ENCODE measurements around the gene SLC39A11.
A peak's percentile ranks its signal among the peaks of the same experiment; 100 is the strongest.

SLC39A11 gene

DNA sequence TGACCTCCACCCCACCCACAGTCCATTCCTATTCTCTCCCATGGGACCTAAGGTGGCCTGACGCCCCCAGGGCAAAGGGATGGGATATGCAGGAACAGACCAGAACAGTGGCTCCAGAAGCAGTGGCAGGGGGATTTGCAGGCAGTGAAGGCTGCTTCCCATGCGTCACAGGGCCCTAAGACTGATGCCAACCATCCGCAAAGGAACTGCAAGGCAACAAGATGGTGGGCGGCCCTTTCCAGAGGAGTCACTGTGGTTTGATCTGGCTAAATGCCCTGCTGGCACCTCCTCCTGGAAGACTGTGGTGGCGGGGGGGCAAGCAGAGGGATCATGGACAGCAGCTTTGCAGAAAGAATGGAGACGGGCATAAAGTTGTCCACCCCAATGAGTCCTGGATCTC, 4.4 kb upstream of the SLC39A11 start:
- Histone ChIP-seq H3K4me1 (ENCODE audit: control insufficient read depth in 2 of 2, insufficient read depth in 2 of 2, low read length in 2 of 2) (peaks cover 6 to 8% of the 10 kb centered on the region in 2 donors), H3K9ac (ENCODE audit: low read depth in 1 of 2, low read length in 2 of 2) (no peak overlapping the region), H3K4me3 (ENCODE audit: low read length in 2 of 2) (no peak overlapping the region), H3K9me3 (ENCODE audit: control insufficient read depth in 2 of 2, low read length in 2 of 2) (no peaks in the 10 kb centered on the region), H3K36me3 (ENCODE audit: control insufficient read depth in 2 of 2, insufficient read depth in 2 of 2, low read length in 2 of 2) (no peaks in the 10 kb centered on the region), H3K27ac (ENCODE audit: low read depth in 2 of 2, low read length in 2 of 2) (no peak overlapping the region), H3K27me3 (ENCODE audit: control insufficient read depth in 2 of 2, insufficient read depth in 2 of 2, low read length in 2 of 2) (peaks cover 3 to 5% of the 10 kb centered on the region in 2 donors)

DNA sequence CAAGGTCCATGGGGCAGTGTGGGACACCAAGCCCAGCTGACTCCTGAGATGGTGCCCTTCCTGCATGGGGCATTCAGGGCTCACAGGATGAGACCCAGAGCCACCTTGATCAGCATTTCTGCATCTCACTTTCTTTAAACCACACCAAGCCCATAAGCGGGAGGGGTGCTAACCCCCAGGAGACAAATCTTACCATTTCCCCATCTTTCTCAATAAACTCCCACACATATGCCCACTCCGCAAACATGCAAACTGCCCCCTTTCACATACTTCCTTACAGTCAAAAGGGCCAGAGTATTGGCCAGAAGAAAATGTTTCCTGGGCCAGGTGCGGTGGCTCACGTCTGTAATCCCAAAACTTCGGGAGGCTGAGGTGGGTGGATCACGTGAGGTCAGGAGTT, 3.7 kb upstream of the SLC39A11 start:
- Histone ChIP-seq H3K9ac (ENCODE audit: low read depth in 1 of 2, low read length in 2 of 2) (no peak overlapping the region), H3K4me1 (ENCODE audit: control insufficient read depth in 2 of 2, insufficient read depth in 2 of 2, low read length in 2 of 2) (peaks cover 10 to 13% of the 10 kb centered on the region in 2 donors), H3K9me3 (ENCODE audit: control insufficient read depth in 2 of 2, low read length in 2 of 2) (no peaks in the 10 kb centered on the region), H3K27me3 (ENCODE audit: control insufficient read depth in 2 of 2, insufficient read depth in 2 of 2, low read length in 2 of 2) (peaks cover 3 to 5% of the 10 kb centered on the region in 2 donors), H3K27ac (ENCODE audit: low read depth in 2 of 2, low read length in 2 of 2) (no peak overlapping the region), H3K36me3 (ENCODE audit: control insufficient read depth in 2 of 2, insufficient read depth in 2 of 2, low read length in 2 of 2) (no peaks in the 10 kb centered on the region), H3K4me3 (ENCODE audit: low read length in 2 of 2) (no peak overlapping the region)

DNA sequence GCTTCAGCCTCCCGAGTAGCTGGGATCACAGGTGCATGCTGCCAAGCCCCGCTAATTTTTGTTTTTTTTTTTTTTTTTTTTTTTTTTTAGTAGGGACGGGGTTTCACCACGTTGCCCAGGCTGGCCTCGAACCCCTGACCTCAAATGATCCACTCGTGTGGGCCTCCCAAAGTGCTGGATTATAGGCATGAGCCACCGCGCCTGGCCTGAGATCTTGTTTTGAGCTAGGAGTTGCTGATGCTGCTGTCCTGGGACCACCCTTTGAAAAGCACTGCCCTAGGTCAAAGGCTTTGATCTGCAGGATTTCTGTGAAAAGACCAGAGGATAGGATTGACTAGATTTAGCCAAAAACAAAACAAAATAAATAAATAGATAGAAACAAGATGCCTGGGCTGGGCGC, 798 bp upstream of the SLC39A11 start:
- Histone ChIP-seq H3K4me3 (ENCODE audit: low read length in 2 of 2) (peak overlapping the region in 1 of 2 donors; percentile 87), H3K27me3 (ENCODE audit: control insufficient read depth in 2 of 2, insufficient read depth in 2 of 2, low read length in 2 of 2) (peaks cover 0 to 2% of the 10 kb centered on the region in 2 donors), H3K27ac (ENCODE audit: low read depth in 2 of 2, low read length in 2 of 2) (no peak overlapping the region), H3K9me3 (ENCODE audit: control insufficient read depth in 2 of 2, low read length in 2 of 2) (no peaks in the 10 kb centered on the region), H3K36me3 (ENCODE audit: control insufficient read depth in 2 of 2, insufficient read depth in 2 of 2, low read length in 2 of 2) (no peaks in the 10 kb centered on the region), H3K9ac (ENCODE audit: low read depth in 1 of 2, low read length in 2 of 2) (no peak overlapping the region), H3K4me1 (ENCODE audit: control insufficient read depth in 2 of 2, insufficient read depth in 2 of 2, low read length in 2 of 2) (peaks cover 10 to 13% of the 10 kb centered on the region in 2 donors)

DNA sequence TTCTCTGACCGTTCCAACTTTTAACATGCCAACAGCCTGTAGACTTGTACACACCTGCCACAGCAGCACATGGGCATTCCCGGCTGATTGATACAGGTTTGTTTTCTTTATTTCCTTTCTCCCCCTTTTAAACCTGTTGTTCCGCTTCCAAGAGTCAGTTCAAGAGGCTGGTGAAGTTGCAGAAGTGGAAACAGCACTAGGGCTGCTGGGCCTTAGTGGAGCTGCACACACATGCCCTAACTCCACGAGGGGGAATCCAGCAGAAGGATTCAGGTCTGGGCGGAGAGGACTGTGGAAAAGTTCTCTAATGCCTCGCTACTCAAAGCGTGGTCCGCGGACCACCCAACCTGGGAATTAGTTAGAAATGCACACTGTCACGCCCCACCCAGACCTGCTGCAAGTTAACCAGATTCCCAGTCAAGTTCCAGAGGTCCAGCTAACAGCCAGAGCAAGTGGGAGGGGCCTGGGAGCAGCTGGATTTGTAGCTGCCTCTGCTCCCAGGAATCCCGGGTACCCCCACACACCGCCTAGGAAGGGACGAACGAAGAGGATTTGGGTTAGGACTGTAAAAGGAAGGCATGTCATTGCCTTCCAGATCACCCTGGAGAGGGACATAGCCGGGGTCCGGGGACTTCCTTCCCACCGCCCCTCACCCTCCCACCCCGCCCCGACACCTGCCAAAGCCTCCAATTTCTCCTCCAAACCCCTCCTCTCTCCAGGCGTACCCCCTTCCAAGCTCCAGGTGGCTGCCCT, 542 bp downstream of the SLC39A11 start:
- Histone ChIP-seq H3K4me1 (ENCODE audit: control insufficient read depth in 2 of 2, insufficient read depth in 2 of 2, low read length in 2 of 2) (peaks cover 10 to 13% of the 10 kb centered on the region in 2 donors), H3K27me3 (ENCODE audit: control insufficient read depth in 2 of 2, insufficient read depth in 2 of 2, low read length in 2 of 2) (peaks cover 0 to 2% of the 10 kb centered on the region in 2 donors), H3K9me3 (ENCODE audit: control insufficient read depth in 2 of 2, low read length in 2 of 2) (no peaks in the 10 kb centered on the region), H3K36me3 (ENCODE audit: control insufficient read depth in 2 of 2, insufficient read depth in 2 of 2, low read length in 2 of 2) (peaks cover 0 to 6% of the 10 kb centered on the region in 2 donors), H3K9ac (ENCODE audit: low read depth in 1 of 2, low read length in 2 of 2) (peak overlapping the region; percentile 14 to 66), H3K27ac (ENCODE audit: low read depth in 2 of 2, low read length in 2 of 2) (peak overlapping the region; percentile 6 to 48), H3K4me3 (ENCODE audit: low read length in 2 of 2) (peak overlapping the region; percentile 87 to 90)

DNA sequence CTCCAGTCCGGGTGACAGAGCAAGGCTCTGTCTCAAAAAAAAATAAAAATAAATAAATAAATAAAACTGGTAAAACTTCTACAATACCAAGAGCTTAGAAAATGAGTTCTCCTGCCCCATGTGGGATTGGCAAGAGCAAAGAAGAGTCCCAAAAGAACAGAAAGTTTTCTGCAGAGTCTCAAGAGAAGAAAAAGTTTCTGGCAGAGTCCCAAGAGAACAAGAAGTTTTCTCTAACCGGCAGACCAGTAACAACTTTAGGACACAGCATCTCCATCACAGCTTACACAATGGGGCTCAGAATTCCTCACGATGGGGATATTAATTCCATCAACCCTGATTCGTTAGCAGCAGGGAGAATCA, 1.1 kb downstream of the SLC39A11 start:
- Histone ChIP-seq H3K36me3 (ENCODE audit: control insufficient read depth in 2 of 2, insufficient read depth in 2 of 2, low read length in 2 of 2) (peaks cover 0 to 6% of the 10 kb centered on the region in 2 donors), H3K4me1 (ENCODE audit: control insufficient read depth in 2 of 2, insufficient read depth in 2 of 2, low read length in 2 of 2) (peaks cover 10 to 13% of the 10 kb centered on the region in 2 donors), H3K27me3 (ENCODE audit: control insufficient read depth in 2 of 2, insufficient read depth in 2 of 2, low read length in 2 of 2) (no peaks in the 10 kb centered on the region), H3K9ac (ENCODE audit: low read depth in 1 of 2, low read length in 2 of 2) (peak overlapping the region in 1 of 2 donors; percentile 66), H3K4me3 (ENCODE audit: low read length in 2 of 2) (peak overlapping the region; percentile 87 to 90), H3K27ac (ENCODE audit: low read depth in 2 of 2, low read length in 2 of 2) (no peak overlapping the region), H3K9me3 (ENCODE audit: control insufficient read depth in 2 of 2, low read length in 2 of 2) (no peaks in the 10 kb centered on the region)

DNA sequence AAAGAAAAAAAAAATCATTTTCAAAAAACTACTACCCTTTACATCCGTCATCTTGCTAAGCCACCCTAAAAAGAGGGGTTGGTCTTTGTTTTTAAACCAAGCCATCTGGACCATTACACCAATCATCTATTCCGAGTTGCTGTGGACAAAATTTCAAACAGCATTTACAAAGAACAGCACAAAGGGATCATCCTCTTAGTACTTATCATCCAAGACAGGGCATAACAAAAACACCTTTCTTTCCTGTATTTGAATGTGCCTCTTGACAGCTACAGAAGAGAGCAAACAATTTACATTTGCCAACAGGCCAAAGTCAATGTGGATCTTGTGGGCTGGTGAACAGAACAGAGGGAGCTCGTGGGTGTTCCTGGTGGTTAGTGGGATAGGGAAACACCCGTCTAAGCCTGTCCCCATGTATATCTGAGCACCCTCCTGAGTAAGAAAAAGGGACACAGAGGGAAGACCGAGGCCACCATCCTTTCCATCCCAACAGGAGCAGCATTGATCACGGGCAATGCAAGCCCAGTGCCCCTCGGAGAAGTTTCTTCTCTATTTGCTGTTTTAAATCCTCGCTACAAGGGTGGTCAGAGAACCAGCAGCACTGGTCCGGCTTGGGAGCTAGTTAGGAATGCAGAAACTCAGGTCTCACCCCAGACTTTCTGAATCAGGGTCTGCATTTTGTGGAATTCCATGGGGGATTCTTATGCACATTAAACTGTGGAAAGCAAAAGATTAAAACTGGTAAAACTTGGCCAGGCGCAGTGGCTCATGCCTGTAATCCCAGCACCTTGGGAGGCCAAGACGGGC, 1.9 kb downstream of the SLC39A11 start:
- Histone ChIP-seq H3K9me3 (ENCODE audit: control insufficient read depth in 2 of 2, low read length in 2 of 2) (no peaks in the 10 kb centered on the region), H3K27ac (ENCODE audit: low read depth in 2 of 2, low read length in 2 of 2) (peak overlapping the region in 1 of 2 donors; percentile 60), H3K27me3 (ENCODE audit: control insufficient read depth in 2 of 2, insufficient read depth in 2 of 2, low read length in 2 of 2) (no peaks in the 10 kb centered on the region), H3K4me1 (ENCODE audit: control insufficient read depth in 2 of 2, insufficient read depth in 2 of 2, low read length in 2 of 2) (peaks cover 10 to 13% of the 10 kb centered on the region in 2 donors), H3K9ac (ENCODE audit: low read depth in 1 of 2, low read length in 2 of 2) (no peak overlapping the region), H3K4me3 (ENCODE audit: low read length in 2 of 2) (peak overlapping the region in 1 of 2 donors; percentile 32), H3K36me3 (ENCODE audit: control insufficient read depth in 2 of 2, insufficient read depth in 2 of 2, low read length in 2 of 2) (peaks cover 0 to 6% of the 10 kb centered on the region in 2 donors)

DNA sequence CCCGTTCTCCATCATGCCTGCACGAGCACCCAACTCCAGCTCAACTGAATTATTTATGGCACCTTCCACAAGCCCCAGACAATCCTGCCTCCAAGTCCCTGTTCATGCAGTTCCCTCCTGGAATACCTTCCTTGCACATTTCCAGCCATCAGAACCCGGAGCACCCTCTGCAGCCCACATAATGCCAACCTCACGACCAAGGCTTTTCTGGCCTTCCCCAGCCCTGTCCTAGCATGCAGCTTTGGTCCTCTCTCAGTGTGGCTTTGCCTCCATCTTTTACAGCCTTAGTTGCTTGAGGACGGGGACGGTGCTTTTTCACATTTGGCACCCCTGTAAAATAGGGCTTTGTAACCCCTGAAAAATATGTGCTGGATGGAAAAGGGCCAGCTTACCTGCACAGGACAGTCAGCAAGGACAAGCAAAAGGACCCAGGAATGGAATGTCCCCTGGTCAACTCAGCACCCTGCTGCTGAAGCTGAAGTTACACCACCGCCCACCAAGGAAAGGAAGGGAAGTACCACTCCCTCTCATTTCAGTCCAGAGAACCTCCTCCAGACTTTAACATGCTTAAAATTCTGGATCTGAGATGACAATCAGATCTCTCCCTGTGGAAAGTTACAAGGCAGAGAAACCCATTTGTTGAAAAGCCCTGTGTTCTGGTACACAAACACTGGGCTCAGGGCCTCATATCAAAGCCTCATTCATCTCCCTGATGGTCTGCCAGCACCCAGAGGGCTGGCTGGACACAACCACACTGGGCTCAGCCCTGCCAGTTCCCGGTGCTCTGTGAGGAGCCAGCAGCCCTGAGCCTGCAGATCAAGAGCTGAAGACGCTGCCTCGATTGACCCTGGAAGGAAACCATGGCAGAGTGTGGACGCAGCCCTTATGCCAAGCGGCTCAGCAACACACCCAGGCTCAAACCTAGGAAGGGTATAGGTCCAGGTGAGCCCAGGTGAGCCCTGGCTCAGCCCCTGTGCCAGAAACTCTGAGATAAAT, 2.9 kb downstream of the SLC39A11 start:
- Histone ChIP-seq H3K36me3 (ENCODE audit: control insufficient read depth in 2 of 2, insufficient read depth in 2 of 2, low read length in 2 of 2) (peaks cover under 1 to 6% of the 10 kb centered on the region in 2 donors), H3K4me1 (ENCODE audit: control insufficient read depth in 2 of 2, insufficient read depth in 2 of 2, low read length in 2 of 2) (peaks cover 10 to 13% of the 10 kb centered on the region in 2 donors), H3K27ac (ENCODE audit: low read depth in 2 of 2, low read length in 2 of 2) (no peak overlapping the region), H3K4me3 (ENCODE audit: low read length in 2 of 2) (no peak overlapping the region), H3K9ac (ENCODE audit: low read depth in 1 of 2, low read length in 2 of 2) (no peak overlapping the region), H3K27me3 (ENCODE audit: control insufficient read depth in 2 of 2, insufficient read depth in 2 of 2, low read length in 2 of 2) (no peaks in the 10 kb centered on the region), H3K9me3 (ENCODE audit: control insufficient read depth in 2 of 2, low read length in 2 of 2) (no peaks in the 10 kb centered on the region)

DNA sequence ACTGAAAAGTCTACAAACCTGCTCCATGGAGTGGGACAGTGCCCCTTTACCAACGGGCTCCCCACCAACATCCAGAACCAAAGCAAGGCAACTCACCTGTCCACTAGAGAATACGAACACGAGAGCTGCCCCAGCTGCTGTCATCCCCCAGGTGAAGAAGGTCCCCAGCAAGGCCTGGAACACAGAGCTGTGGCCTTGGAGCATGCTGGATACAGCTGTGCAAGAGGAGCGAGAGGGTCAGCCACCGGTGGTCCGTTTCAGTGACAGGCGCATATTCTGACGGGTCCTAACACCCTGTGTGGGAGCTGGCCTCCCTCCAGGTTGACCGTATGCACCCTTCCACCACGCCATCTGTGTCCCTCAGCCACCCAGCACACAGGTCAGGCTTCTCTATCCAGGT, 3.9 kb downstream of the SLC39A11 start:
- H3K9me3 ChIP-seq (ENCODE audit: control insufficient read depth in 2 of 2, low read length in 2 of 2), result no peaks in the 10 kb centered on the region
- peaks cover 6 to 7% of the 10 kb centered on the region in 2 donors for H3K36me3 ChIP-seq (ENCODE audit: control insufficient read depth in 2 of 2, insufficient read depth in 2 of 2, low read length in 2 of 2)
- peaks cover 10 to 13% of the 10 kb centered on the region in 2 donors for H3K4me1 ChIP-seq (ENCODE audit: control insufficient read depth in 2 of 2, insufficient read depth in 2 of 2, low read length in 2 of 2)
- no peak overlapping the region for H3K9ac ChIP-seq (ENCODE audit: low read depth in 1 of 2, low read length in 2 of 2)
- no peak overlapping the region for H3K27ac ChIP-seq (ENCODE audit: low read depth in 2 of 2, low read length in 2 of 2)
- H3K4me3 ChIP-seq (ENCODE audit: low read length in 2 of 2), result no peak overlapping the region
- H3K27me3 ChIP-seq (ENCODE audit: control insufficient read depth in 2 of 2, insufficient read depth in 2 of 2, low read length in 2 of 2), result no peaks in the 10 kb centered on the region

DNA sequence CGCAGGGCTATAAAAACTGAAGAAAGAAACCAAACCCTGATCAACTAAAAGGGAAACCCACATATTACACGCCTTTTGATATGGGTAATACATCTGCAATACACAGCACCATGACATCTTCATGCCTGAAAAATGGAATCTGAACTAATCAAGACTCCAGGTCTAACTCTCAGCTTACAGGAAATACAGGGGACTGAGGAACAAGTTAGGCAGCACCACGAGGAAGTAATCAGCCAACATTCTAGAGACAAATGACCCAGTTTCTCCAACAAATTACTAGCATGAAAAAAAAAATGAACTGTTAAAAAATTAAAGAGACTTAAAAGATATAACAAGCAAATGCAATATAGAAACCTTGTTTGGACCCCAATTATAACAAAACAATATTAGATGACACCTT, 9.1 kb downstream of the SLC39A11 start:
- Histone ChIP-seq H3K9me3 (ENCODE audit: control insufficient read depth in 2 of 2, low read length in 2 of 2) (no peaks in the 10 kb centered on the region), H3K4me3 (ENCODE audit: low read length in 2 of 2) (no peak overlapping the region), H3K4me1 (ENCODE audit: control insufficient read depth in 2 of 2, insufficient read depth in 2 of 2, low read length in 2 of 2) (no peaks in the 10 kb centered on the region), H3K36me3 (ENCODE audit: control insufficient read depth in 2 of 2, insufficient read depth in 2 of 2, low read length in 2 of 2) (peaks cover 9 to 11% of the 10 kb centered on the region in 2 donors), H3K27ac (ENCODE audit: low read depth in 2 of 2, low read length in 2 of 2) (no peak overlapping the region), H3K9ac (ENCODE audit: low read depth in 1 of 2, low read length in 2 of 2) (no peak overlapping the region), H3K27me3 (ENCODE audit: control insufficient read depth in 2 of 2, insufficient read depth in 2 of 2, low read length in 2 of 2) (no peaks in the 10 kb centered on the region)

Data from mucosa of rectum (tissue), 2 donors.